Suppressor macrophage treated with lipopolysaccharide for 1 hour (primary cell): ENCODE results near the gene YTHDF1.

Source experiments
- DNase-seq, 3 donors: peaks; one replicate each; pipeline ENCODE4 v3.0.0-alpha.2; 2020 to 2022

Gene YTHDF1

GRCh38 chr20:63216041-63216848 is at the start of gene YTHDF1:
TSS of gene YTHDF1 (minus strand) at chr20:63216131. CDS start at chr20:63215892, 239 bp downstream.
- peak; percentile 95 to 98 (median 98) for DNase-seq

GRCh38 chr20:63264519-63264918 is 48.6 kb upstream of the YTHDF1 start:
- no peak for DNase-seq

GRCh38 chr20:63264000-63264399 is 48.1 kb upstream of the YTHDF1 start:
- DNase-seq = no peak

DNA sequence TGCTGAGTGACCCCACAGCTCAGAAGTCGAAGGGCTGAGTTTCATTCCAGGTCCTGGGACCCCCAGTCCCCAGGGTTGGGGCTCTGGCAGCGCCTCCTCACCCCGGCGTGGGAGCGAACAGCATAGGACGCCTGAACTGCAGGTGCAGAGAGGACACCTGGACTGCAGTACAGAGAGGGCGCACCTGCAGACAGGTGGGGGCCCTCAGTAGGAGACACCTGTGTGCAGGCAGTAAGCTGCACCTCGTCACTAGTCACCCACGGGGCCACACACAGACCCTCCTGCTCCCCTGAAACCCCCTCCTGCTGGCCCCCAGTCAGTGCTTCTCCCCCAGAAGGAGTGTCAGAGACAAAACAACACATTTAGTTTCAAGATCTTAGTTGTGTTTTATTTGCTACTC is 46.9 kb upstream of the YTHDF1 start:
- no peak for DNase-seq

GRCh38 chr20:63261795-63262528 is 46.0 kb upstream of the YTHDF1 start:
- DNase-seq = no peak

- DNase-seq = no peak
Observed at GRCh38 chr20:63261060-63261794, 45.3 kb upstream of the YTHDF1 start.

DNA sequence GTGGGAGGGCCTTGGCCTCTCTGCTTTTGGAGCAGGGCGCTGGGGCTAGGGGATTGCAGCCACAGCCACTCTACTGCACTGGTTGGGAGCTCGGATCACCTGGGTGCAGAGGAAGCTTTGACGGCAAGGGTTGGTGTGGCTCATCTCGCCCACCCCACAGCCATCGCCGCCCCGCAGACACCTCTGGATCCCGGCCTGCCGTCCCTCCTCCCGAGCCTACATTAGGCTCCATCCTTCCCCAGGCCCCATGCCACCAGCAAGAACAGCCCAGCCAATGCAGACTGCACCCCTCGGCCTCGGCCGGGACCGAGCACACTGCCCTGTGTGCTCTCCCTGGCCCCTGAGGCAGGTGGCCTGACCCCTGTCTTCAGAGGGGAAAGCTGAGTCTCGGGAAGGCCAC is 44.6 kb upstream of the YTHDF1 start:
- DNase-seq = no peak

- no peak for DNase-seq
Observed at GRCh38 chr20:63259734-63260460, 44.0 kb upstream of the YTHDF1 start.

DNA sequence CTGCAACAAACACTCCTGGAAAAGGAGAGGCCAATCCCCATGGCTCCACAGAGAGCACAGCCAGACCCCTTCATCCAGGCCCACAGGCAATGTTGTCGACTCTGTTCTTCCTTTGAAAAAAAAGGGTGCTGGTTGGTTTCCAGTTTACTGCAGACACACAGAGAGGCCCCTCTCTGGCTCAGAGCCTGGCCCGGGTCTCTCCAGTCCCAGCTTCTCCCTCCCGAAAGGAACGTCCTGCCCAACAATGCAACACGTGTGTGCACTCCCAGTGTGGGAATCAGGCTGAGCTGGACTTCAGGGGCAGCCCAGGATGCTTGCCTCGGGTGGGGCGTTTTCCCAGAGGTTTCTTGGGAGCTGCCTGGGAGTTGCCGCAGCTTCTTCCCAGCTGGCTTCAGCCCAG is 42.9 kb upstream of the YTHDF1 start:
- DNase-seq = no peak

- DNase-seq = no peak
Observed at GRCh38 chr20:63257629-63258028, 41.7 kb upstream of the YTHDF1 start.

DNA sequence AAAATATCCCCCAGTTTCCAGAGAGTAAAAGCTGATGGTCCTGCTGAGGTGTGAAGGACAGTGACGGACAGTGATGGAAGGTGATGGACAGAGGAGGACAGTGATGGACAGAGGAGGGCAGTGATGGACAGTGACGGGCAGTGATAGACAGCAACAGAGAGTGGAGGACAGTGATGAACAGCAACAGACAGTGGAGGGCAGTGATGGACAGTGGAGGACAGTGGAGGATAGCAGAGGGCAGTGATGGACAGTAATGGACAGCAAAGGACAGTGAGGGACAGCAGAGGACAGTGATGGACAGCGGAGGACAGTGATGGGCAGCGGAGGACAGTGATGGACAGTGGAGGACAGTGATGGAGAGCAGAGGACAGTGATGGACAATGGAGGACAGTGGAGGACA is 41.0 kb upstream of the YTHDF1 start:
- DNase-seq = no peak

DNA sequence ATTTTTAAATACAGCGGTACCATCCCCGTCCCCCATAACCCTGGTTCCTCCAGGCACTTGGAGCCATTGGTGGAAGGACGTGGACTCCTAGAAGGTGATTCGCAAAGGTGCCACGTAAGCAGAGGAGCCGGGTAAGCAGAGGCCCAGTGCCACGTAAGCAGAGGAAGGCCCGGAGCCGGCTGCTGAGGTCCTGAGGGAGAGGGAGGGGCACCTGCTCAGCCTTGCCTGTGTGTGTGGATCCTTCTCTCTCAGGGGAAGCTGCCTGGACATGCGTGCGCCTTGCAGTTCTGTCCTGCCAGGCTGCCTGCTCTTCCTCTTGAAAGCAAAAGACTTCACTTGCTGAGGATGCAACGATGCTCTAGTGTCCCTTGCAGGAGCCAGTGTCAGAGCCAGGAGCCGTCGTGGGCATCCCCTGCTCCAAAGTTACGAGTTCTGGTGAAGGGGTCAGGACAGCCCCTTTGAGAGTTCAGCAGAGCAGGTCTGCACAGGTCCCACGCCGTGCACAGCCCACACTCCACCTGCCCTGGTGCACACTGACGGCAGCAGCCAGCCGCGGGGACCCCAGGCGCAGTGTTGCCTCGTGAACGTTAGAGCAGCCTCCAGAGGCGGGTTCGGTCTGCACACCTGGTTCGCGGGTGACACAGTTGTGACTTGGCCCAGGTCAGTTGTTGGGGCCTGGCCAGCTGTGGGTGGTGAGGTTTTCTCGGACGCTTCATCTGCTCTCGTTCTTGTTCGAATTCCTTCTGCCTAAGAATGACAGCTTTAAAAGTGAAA is 40.2 kb upstream of the YTHDF1 start:
- no peak for DNase-seq

- DNase-seq = no peak
Observed at GRCh38 chr20:63254606-63255384, 38.9 kb upstream of the YTHDF1 start.

GRCh38 chr20:63254232-63254605 is 38.3 kb upstream of the YTHDF1 start, which contains the start of gene NKAIN4:
TSS of gene NKAIN4 (minus strand) at chr20:63254463. CDS start at chr20:63254450, 13 bp downstream.
- no peak for DNase-seq

GRCh38 chr20:63253438-63254231 is 37.7 kb upstream of the YTHDF1 start:
- DNase-seq = peak in 1 of 3 donors; percentile 27

- no peak for DNase-seq
Observed at GRCh38 chr20:63253065-63253437, 37.1 kb upstream of the YTHDF1 start.

DNA sequence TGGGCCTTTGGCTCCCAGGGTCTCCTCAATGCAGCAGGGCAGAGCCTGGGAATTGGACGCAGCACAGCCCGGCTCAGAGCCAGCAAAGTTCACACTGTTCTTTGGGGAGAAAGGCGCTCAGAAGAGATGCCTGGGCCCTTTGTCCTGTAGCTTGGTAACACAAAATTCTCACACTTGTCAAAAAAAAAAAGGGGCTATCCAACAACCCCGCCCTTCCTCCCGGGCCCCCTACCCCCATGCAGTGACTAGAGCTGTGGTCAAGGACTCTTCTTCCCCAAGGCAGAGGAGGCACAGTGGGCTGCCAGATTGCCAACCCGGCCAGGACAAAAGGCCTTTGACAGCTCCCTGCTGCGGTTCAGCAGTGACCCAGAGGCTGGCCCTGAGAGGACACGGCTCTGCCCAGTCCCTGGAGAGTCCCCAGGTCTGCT is 36.4 kb upstream of the YTHDF1 start:
- DNase-seq = no peak

- DNase-seq = peak in 1 of 3 donors; percentile 4
Observed at GRCh38 chr20:63251350-63251749, 35.4 kb upstream of the YTHDF1 start.

- DNase-seq = no peak
Observed at GRCh38 chr20:63249891-63250290, 34.0 kb upstream of the YTHDF1 start.
